Transverse colon (tissue), 3 donors: ENCODE results near the gene HMG20B.

Source experiments
- EP300 ChIP-seq: sonication (generic); formaldehyde crosslinking; IDR thresholded peaks from one replicate; pipeline ENCODE4 v1.6.1; 2017; ENCODE audit warnings: antibody characterized with exemption, low read depth
- POLR2A ChIP-seq: fragments of 450-650 bp; IDR thresholded peaks from one replicate; pipeline ENCODE4 v1.6.1; 2016; ENCODE audit warnings: antibody characterized with exemption, mild to moderate bottlenecking, moderate library complexity
- TF ChIP-seq, protein P1 (sequence below), 5 experiments: fragments of 200-600 bp in 3 of 5; fragments of 450-650 bp in 2 of 5; sonication (generic) in 3 of 5; IDR thresholded peaks; 1 replicate in 2 of 5; 2 replicates in 3 of 5; pipeline ENCODE4 v1.5.1; 2016 to 2017; ENCODE audit warnings: antibody characterized with exemption in 5 of 5, inconsistent platforms in 3 of 5, mild to moderate bottlenecking in 2 of 5, moderate library complexity in 1 of 5

DNA sequence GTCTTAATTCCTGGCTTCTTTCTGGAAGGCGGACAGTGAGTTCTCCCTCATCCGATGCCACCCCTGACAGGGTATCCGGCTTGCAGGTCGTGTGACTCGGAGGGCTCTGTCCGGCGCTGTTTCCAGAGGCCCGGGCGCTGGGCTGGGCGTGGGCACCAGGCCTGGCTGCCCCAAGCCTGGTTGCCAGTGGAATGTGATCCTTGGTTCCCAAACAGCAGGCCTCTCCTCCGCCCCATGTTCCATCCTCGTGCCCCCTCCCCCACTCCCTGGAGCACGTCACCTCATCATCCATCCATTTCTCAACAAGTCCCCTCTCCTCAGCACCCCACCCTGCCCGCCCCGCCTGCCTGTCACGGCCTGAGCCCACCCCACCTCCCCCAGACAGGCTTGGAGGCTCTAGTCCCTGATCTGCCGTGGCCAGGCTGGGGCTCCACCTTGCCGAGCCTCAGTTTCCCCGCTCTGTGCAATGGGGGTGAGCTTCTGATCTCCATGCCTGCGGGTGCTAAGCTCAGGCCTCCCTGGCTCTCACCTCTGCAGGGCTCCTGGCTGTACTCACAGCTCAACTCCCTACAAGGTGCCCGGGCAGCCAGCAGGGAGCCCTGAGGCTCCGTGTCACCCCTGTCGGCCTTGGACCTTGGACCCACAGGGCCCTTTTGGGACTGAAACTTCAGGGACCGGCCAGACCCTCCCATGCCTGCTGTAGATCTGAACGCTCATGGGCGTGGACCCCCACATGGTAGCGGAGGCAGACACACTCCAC, 31.7 kb downstream of the HMG20B start:
- no peak for TF ChIP-seq POLR2A
- TF ChIP-seq, protein P1, sequence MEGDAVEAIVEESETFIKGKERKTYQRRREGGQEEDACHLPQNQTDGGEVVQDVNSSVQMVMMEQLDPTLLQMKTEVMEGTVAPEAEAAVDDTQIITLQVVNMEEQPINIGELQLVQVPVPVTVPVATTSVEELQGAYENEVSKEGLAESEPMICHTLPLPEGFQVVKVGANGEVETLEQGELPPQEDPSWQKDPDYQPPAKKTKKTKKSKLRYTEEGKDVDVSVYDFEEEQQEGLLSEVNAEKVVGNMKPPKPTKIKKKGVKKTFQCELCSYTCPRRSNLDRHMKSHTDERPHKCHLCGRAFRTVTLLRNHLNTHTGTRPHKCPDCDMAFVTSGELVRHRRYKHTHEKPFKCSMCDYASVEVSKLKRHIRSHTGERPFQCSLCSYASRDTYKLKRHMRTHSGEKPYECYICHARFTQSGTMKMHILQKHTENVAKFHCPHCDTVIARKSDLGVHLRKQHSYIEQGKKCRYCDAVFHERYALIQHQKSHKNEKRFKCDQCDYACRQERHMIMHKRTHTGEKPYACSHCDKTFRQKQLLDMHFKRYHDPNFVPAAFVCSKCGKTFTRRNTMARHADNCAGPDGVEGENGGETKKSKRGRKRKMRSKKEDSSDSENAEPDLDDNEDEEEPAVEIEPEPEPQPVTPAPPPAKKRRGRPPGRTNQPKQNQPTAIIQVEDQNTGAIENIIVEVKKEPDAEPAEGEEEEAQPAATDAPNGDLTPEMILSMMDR (IDR thresholded peaks at IDR 0.05), result no peak
- no peak for TF ChIP-seq EP300
